Superior temporal gyrus (tissue), 1 donor: ENCODE data around the gene GALT.
A peak's percentile ranks its signal among the peaks of the same experiment; 100 is the strongest.
"Not testable (repeated sequence)": the region's sequence is repeated elsewhere in the genome, so short reads cannot be mapped to it uniquely, and the experiment has no call there.

ENCODE experiments used
- DNase-seq: peaks from one replicate; pipeline ENCODE4 v3.0.0-alpha.2; 2016; ENCODE audit errors: extremely low spot score

Gene GALT

GRCh38 chr9:34627716-34628655, 18.5 kb upstream of the GALT start:
- DNase-seq, result no peak

DNA sequence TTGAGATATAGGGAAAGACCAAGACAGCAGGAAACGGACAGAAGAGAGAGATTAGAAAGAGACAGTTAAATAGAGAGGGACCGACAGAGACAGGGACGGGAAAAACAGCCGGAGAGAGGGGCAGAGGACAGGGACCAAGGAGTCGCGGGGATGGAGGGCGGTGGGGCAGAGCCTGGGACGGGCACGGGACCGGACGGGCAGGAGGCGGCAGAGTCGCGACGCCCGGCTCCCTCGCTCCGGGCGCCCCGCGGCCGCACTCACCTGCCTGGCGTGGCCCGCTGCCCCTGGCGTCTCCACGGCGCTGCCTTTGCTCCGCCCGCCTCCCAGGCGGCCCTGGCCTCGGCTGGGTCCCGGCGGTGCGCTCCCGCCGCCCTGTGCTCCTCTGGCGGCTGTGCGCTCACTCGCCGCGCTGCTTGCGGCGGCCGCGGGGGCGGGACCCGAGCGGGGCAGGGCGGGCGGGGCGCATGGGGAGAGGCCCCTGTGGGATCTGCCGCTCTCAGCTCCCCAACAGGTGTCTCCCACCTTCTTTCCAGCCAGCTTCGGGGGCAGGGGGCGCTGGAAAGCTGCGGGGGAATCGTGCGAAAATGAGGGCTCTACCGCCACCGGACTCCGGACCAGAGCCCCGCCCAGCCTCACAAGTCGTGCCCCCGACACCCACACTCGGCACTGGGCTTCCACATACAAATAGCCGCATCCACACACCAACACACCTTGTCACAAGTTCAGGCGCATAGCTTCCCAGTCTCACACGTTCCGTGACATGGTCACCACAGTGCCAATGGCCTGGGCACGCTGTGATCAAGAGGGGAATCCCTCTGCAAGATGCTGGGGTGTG, 17.6 kb upstream of the GALT start, which contains the start of gene ARID3C:
TSS of gene ARID3C (minus strand) at position 411 of the 835 bp plus-strand sequence. CDS start 1,052 bp downstream, outside the sequence.
- no peak for DNase-seq

GRCh38 chr9:34629491-34629808, 17.0 kb upstream of the GALT start:
- no peak for DNase-seq

DNA sequence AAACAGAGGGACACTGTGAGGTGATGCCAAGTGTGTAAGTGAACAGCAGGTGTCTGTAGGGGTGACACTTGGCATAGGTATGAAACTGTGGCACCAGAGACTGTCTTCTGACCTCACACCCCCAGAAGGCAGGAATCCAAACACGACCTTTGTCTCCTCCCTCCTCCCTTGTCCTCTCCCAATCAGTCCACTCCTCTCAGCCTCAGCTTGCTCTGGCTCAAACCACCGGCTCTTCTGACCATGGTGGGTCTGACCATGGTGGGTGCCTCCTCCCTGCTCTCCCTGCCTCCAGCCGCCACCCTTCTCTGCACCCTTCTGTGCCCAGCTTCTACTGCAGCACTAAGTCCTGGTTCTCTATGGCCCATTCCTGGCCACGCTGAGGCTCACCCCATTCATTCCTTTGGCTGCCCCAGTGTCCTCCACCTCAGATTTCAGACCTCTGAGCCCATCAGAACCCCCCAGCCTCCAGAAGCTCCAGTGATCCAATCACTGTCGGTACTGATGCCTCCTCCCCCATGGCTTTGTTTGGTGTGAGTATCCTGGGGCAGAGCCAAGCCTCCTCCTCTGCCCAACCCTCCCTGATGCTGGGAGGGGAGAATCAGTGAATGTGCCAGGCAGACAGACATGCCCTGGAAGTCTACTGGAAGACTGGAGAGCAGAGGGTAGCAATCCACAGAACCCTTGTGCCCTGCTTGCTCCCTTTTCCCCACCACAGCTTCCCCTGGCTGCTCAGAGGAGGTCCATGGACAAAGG, 15.9 kb upstream of the GALT start:
- DNase-seq, result no peak

- no peak for DNase-seq
These were observed 13.3 kb upstream of the GALT start for GRCh38 chr9:34633166-34633565.

DNA sequence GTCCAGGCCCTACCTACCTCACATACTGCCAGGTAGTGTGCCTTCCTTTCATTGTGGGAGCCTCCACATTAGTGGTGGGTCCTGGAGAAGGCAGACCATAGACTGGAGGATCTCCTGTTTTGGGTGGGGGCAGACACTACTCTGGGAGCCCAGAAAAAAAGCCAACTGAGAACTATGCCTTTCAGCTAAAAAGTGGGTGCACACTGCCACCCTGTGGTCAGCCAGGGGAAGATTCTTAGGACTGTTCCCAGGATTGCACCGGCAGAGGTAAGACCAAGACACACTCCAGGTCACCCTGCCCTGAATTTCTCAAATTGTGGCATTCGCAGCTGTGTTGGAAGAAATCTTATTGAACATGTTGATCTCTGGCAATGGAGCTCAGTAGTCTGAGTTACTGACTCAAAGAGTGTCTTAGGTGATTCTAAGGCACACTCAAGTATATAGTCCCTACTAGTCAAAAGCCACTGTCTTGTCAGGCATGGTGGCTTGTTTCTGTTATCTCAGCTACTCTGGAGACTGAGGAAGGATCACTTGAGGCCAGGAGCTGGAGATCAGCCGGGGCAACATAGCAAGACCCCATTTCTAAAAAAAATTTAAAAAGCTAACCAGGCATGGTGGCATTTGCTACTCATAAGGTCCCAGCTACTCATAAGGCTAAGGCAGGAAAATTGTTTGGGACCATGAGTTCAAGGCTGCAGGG, 12.5 kb upstream of the GALT start:
- peak; percentile 87 for DNase-seq

- no peak for DNase-seq
These were observed 11.8 kb upstream of the GALT start for GRCh38 chr9:34634551-34635248.

- DNase-seq, result no peak
These were observed 10.9 kb upstream of the GALT start for GRCh38 chr9:34635556-34635955.

DNA sequence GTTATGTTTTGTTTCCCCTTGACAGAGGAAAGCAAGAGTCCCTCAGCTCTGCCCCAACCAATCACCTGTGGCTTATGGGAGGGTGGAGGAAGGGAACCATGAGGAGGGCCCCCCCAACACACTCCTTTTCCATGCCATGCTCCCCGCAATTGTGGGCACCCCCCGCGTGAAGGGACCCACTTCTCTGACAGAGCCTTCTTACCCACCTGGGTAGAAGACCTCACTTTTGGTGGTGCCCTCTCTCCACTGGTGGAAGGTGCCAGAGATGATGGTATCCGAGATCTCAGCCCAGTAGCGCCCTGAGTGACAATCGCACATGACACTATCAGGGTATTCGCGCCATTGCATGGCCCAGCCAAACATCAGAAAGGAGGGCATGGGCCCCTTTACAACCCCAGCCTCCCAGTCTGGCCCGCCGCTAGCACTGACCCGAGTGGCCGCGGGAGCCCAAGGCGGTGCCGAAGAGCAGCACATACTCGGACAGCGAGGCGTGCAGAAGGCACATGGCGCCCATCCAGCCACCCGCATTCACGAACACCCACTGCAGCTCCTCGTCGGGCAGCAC, 9.6 kb upstream of the GALT start:
- DNase-seq, result no peak

DNA sequence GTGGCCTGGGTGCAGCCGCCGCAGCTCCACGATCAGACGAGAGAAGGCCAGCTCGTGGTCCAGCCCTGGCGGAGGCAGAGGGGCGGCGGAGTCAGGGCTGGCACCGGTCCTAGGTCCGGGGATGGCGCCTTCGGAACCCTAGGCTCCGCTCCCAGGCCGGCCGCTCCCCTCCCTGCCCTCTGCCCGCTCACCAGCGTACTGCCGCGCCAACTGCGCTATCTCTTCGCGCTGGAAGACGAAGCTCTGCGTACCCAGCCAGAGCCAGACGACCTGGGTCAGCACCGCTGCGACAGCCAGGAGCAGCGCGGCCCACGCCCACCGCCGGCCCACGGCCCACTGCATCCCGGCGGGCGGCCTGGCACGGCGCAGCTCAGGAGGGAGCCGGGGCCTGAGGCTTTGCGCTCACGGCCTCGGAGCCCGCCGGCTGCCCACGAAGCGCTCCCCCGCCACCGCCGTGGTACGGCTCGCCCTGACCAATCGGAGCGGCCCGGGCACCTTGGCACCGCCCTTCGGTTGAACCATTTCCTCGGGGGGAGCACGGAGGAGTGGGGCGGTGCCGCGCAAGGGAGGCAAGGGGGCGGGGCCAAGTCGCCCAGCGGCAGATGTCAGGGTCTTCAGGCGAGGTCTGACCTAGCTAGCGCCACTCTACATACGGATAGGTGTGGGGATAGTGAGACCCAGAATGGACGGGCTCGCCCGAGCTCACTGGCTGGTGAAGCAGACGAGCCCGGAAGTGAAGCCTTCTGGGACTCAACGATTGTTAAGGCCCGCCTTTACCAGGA, 8.9 kb upstream of the GALT start, which contains the start of gene SIGMAR1:
TSS of gene SIGMAR1 (minus strand) at position 432 of the 782 bp plus-strand sequence. CDS start at position 342, 90 bp downstream.
- peak; percentile 96 for DNase-seq

DNA sequence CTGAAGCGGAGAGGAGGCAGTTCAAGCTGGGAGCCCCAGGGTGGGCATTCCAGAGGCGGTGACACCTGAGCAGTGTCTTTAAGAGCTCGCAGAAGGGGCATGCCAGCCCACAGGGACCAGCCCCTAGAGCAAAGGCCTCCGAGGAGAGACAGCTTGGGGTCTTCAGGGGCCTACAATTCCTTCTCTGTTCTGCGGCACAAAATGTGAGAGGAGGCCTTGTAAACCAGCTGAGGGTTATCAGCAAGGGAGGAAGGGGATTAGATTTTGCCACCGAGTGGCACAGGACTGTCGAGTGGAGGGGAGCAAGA, 8.4 kb upstream of the GALT start:
- no peak for DNase-seq

- DNase-seq, result not testable (repeated sequence)
These were observed 7.2 kb upstream of the GALT start for GRCh38 chr9:34639322-34639721.

- no peak for DNase-seq
These were observed 3.8 kb upstream of the GALT start for GRCh38 chr9:34642679-34643078.

GRCh38 chr9:34644766-34645314, 1.6 kb upstream of the GALT start:
- DNase-seq, result no peak

DNA sequence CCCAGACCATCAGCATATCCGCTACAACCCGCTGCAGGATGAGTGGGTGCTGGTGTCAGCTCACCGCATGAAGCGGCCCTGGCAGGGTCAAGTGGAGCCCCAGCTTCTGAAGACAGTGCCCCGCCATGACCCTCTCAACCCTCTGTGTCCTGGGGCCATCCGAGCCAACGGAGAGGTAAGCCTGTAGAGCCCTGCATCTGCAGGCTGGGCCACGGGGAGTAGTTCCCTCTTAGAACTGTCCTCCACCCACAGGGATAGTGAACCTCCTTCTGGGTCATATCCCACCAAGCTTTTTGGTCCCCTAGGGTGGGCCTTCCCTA, 569 bp downstream of the GALT start:
- DNase-seq, result no peak

- DNase-seq, result no peak
These were observed 1.2 kb downstream of the GALT start for GRCh38 chr9:34647651-34648050.

- DNase-seq, result no peak
These were observed 2.2 kb downstream of the GALT start for GRCh38 chr9:34648673-34649072.

DNA sequence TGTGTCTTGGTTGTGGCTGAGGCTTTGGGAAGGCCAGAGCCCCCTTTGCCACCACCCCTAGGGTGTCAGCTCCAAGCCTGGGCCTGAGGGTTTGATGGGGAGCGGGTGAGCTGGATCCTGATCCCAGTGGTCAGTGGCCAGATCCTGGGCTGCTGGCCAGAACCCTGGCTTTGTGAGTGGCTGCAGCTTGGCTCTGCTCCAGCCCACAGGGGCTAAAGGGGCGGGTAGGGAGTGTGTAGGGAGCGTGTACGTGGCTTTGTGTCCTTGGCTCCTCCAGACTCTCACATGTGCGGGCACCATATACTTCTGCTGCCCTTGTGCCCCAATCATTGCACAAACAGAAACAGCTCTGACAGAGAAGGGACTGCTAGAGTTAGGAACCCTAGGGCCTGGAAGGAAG, 4.3 kb downstream of the GALT start:
- no peak for DNase-seq

GRCh38 chr9:34651321-34651720, 4.8 kb downstream of the GALT start:
- DNase-seq, result no peak
